Measurements from ENCODE around the gene SLC15A5.

The SLC15A5 gene

DNA sequence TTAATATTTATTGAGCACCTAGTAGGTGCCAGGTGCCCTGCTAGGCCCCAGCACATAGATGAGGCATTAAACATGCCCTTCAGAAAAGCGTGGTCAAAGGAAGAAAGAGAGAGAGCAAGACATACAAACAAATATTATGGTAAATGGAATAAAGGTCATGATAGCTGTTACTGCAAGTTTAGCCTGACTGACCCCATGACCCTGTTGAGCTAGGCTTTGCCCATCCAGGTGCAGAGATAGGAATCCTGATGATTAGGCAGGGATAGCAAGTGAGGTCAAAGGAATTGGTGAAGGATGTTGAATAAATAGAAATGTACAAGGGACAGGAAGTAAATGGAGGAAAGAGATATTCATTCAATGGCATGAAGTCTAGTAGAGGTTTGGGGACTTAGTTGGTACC is 33.4 kb upstream of the SLC15A5 start:
- no peak for TF ChIP-seq EZH2phosphoT487 (conservative IDR thresholded peaks at IDR 0.05; ENCODE audit: low read length)
- TF ChIP-seq, protein P1, sequence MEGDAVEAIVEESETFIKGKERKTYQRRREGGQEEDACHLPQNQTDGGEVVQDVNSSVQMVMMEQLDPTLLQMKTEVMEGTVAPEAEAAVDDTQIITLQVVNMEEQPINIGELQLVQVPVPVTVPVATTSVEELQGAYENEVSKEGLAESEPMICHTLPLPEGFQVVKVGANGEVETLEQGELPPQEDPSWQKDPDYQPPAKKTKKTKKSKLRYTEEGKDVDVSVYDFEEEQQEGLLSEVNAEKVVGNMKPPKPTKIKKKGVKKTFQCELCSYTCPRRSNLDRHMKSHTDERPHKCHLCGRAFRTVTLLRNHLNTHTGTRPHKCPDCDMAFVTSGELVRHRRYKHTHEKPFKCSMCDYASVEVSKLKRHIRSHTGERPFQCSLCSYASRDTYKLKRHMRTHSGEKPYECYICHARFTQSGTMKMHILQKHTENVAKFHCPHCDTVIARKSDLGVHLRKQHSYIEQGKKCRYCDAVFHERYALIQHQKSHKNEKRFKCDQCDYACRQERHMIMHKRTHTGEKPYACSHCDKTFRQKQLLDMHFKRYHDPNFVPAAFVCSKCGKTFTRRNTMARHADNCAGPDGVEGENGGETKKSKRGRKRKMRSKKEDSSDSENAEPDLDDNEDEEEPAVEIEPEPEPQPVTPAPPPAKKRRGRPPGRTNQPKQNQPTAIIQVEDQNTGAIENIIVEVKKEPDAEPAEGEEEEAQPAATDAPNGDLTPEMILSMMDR (IDR thresholded peaks at IDR 0.05; ENCODE audit: insufficient read depth, low read length, poor library complexity, severe bottlenecking) = no peak
- no peak overlapping the region for H3K4me2 ChIP-seq (ENCODE audit: low read depth, low read length, poor library complexity, severe bottlenecking)
- H3K9me3 ChIP-seq (ENCODE audit: insufficient read depth, low read length) = no peaks in the 10 kb centered on the region

DNA sequence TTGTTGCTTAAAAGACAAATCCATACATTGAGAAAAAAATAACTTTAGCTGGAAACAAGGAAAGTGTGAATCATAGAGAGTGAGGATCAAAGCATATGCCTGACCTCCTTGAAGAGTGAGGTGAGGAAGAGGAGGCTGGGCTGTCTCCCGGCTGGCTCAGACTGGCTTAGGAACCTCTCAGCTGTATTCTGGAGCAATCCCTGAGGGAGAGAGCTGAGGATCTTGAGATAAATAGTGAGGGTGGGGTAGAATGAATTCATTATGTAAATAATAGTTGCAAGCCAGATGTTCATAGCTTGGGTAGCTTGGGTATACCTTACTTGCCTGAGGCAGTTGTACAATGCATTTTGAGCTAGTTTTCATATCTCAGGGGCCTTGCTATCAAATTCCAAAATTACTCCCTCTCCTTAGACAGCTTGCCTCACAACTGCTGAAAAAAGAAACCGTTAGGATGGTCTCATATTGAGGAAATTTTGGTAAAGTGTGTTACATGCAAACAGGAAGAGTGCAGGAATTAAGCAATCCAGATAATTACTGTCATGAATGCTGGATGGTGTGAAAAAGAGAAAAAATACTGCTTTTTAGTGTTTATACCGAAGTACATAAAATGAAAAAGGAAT is 30.5 kb upstream of the SLC15A5 start:
- H3K79me2 ChIP-seq (ENCODE audit: insufficient read depth, low read length) = no peaks in the 10 kb centered on the region
- no peaks in the 10 kb centered on the region for H3K36me3 ChIP-seq (ENCODE audit: low read length)
- no peaks in the 10 kb centered on the region for H3K9me3 ChIP-seq (ENCODE audit: insufficient read depth, low read length)
- no peaks in the 10 kb centered on the region for H3F3A ChIP-seq (ENCODE audit: insufficient read depth)
- TF ChIP-seq EZH2phosphoT487 (conservative IDR thresholded peaks at IDR 0.05; ENCODE audit: low read length) = no peak
- TF ChIP-seq, protein P1 (IDR thresholded peaks at IDR 0.05; ENCODE audit: insufficient read depth, low read length, poor library complexity, severe bottlenecking) = no peak
- H3K4me2 ChIP-seq (ENCODE audit: low read depth, low read length, poor library complexity, severe bottlenecking) = no peak overlapping the region
- no peak overlapping the region for H3K27ac ChIP-seq (ENCODE audit: low read depth, low read length)
- H3K27me3 ChIP-seq (ENCODE audit: low read length) = no peaks in the 10 kb centered on the region
- no peak overlapping the region for H3K4me3 ChIP-seq (ENCODE audit: insufficient read depth, low read length, poor library complexity, severe bottlenecking)
- no peaks in the 10 kb centered on the region for H4K20me1 ChIP-seq (ENCODE audit: low read depth, low read length)
- H3K9me2 ChIP-seq (replicated peaks; ENCODE audit: insufficient read depth, low read length) = no peaks in the 10 kb centered on the region
- no peak overlapping the region for H2AFZ ChIP-seq (ENCODE audit: low read depth, low read length, severe bottlenecking)
- no peak overlapping the region for H3K9ac ChIP-seq (ENCODE audit: low read length)

More for the DNA sequence above, 33.4 kb upstream of the SLC15A5 start:
- no peaks in the 10 kb centered on the region for H3K9me2 ChIP-seq (replicated peaks; ENCODE audit: insufficient read depth, low read length)
- no peaks in the 10 kb centered on the region for H3K36me3 ChIP-seq (ENCODE audit: low read length)
- no peak overlapping the region for H2AFZ ChIP-seq (ENCODE audit: low read depth, low read length, severe bottlenecking)
- no peak overlapping the region for H3K9ac ChIP-seq (ENCODE audit: low read length)
- H4K20me1 ChIP-seq (ENCODE audit: low read depth, low read length) = no peaks in the 10 kb centered on the region
- H3K27ac ChIP-seq (ENCODE audit: low read depth, low read length) = no peak overlapping the region
- no peaks in the 10 kb centered on the region for H3K79me2 ChIP-seq (ENCODE audit: insufficient read depth, low read length)
- no peak overlapping the region for H3K4me3 ChIP-seq (ENCODE audit: insufficient read depth, low read length, poor library complexity, severe bottlenecking)
- H3F3A ChIP-seq (ENCODE audit: insufficient read depth) = no peaks in the 10 kb centered on the region
- no peaks in the 10 kb centered on the region for H3K27me3 ChIP-seq (ENCODE audit: low read length)

DNA sequence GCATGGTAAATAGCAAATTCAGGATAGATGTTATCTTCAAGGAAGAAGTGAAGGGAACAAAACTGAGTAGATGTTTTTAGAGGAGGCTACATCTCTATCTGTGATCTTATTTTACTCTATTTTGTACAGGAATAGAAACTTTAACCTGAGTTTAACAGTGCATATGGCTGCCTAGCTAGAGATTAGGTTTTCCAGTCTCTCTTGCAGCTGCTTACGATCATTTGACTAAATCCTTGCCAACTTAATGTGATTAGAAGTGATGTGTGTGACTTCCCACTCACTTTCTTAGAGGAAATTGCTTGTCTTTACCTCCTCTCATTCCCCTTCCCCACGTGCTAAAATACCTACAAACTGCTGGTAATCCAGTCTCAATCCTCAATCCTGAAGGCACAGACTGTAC is 26.5 kb upstream of the SLC15A5 start:
- H3K9me2 ChIP-seq (replicated peaks; ENCODE audit: insufficient read depth, low read length) = no peaks in the 10 kb centered on the region
- H3K27me3 ChIP-seq (ENCODE audit: low read length) = no peaks in the 10 kb centered on the region
- H3F3A ChIP-seq (ENCODE audit: insufficient read depth) = no peaks in the 10 kb centered on the region
- H3K4me3 ChIP-seq (ENCODE audit: insufficient read depth, low read length, poor library complexity, severe bottlenecking) = no peak overlapping the region
- H2AFZ ChIP-seq (ENCODE audit: low read depth, low read length, severe bottlenecking) = no peak overlapping the region
- no peak overlapping the region for H3K4me2 ChIP-seq (ENCODE audit: low read depth, low read length, poor library complexity, severe bottlenecking)
- H3K27ac ChIP-seq (ENCODE audit: low read depth, low read length) = no peak overlapping the region
- no peaks in the 10 kb centered on the region for H3K36me3 ChIP-seq (ENCODE audit: low read length)
- no peaks in the 10 kb centered on the region for H4K20me1 ChIP-seq (ENCODE audit: low read depth, low read length)
- no peaks in the 10 kb centered on the region for H3K79me2 ChIP-seq (ENCODE audit: insufficient read depth, low read length)
- no peaks in the 10 kb centered on the region for H3K9me3 ChIP-seq (ENCODE audit: insufficient read depth, low read length)
- TF ChIP-seq, protein P1 (IDR thresholded peaks at IDR 0.05; ENCODE audit: insufficient read depth, low read length, poor library complexity, severe bottlenecking) = no peak
- no peak for TF ChIP-seq EZH2phosphoT487 (conservative IDR thresholded peaks at IDR 0.05; ENCODE audit: low read length)
- no peak overlapping the region for H3K9ac ChIP-seq (ENCODE audit: low read length)
